Measurements from ENCODE around the gene PKP1.
A peak's percentile ranks its signal among the peaks of the same experiment; 100 is the strongest.

Gene PKP1

GRCh38 chr1:201251411-201251810, 31.9 kb upstream of the PKP1 start:
- Histone ChIP-seq H3K79me1 (ENCODE audit: low read depth, low read length) (no peaks in the 10 kb centered on the region), H2BK15ac (ENCODE audit: low read length) (no peak overlapping the region), H3K36me3 (replicated peaks in 1 of 2; ENCODE audit: control insufficient read depth in 2 of 2, insufficient read depth in 2 of 2, low read length in 2 of 2) (no peaks in the 10 kb centered on the region), H3K27me3 (ENCODE audit: control insufficient read depth in 3 of 3, insufficient read depth in 3 of 3, low read depth in 1 of 3, low read length in 3 of 3) (peaks cover 0 to 28% (median 0%) of the 10 kb centered on the region in 3 experiments), H3K23ac (ENCODE audit: low read depth, low read length, poor library complexity) (no peak overlapping the region), H3K4me3 (ENCODE audit: low read length in 2 of 2) (no peak overlapping the region), H3K4ac (ENCODE audit: low read length) (no peak overlapping the region), H3K9ac (ENCODE audit: low read depth, low read length, poor library complexity) (no peak overlapping the region), H2BK12ac (ENCODE audit: low read length) (no peak overlapping the region), H2AFZ (ENCODE audit: low read length) (no peak overlapping the region), H2BK5ac (ENCODE audit: low read length) (no peak overlapping the region), H3K27ac (replicated peaks; ENCODE audit: low read length) (no peak overlapping the region), H3K14ac (ENCODE audit: low read length) (no peak overlapping the region), H3K4me1 (ENCODE audit: control insufficient read depth in 2 of 2, insufficient read depth in 1 of 2, low read depth in 1 of 2, low read length in 2 of 2) (no peaks in the 10 kb centered on the region), H4K91ac (ENCODE audit: low read depth, low read length, poor library complexity) (no peak overlapping the region), H2AK5ac (ENCODE audit: low read depth, low read length) (peak overlapping the region; percentile 70), H3K4me2 (ENCODE audit: insufficient read depth, low read length, poor library complexity, severe bottlenecking) (no peak overlapping the region), H2BK120ac (ENCODE audit: low read depth, low read length) (no peak overlapping the region), H4K8ac (ENCODE audit: low read depth, low read length) (no peak overlapping the region), H3K18ac (ENCODE audit: low read length) (no peak overlapping the region), H3K9me3 (replicated peaks in 1 of 2; ENCODE audit: control insufficient read depth in 2 of 2, insufficient read depth in 1 of 2, low read depth in 1 of 2, low read length in 2 of 2) (no peaks in the 10 kb centered on the region)
- no peak for DNase-seq (ENCODE audit: low spot score)
- WGBS, 2 donors (ENCODE audit: extremely low coverage in 2 of 2, insufficient read length in 2 of 2, insufficient replicate concordance in 1 of 2) = no CpG with 5 or more reads among the region's 2 CpGs

- H2BK15ac ChIP-seq (ENCODE audit: low read length) = no peak overlapping the region
- H2AFZ ChIP-seq (ENCODE audit: low read length) = no peak overlapping the region
- peak overlapping the region; percentile 85 for H3K18ac ChIP-seq (ENCODE audit: low read length)
- DNase-seq (ENCODE audit: low spot score) = no peak
- H2BK5ac ChIP-seq (ENCODE audit: low read length) = no peak overlapping the region
- no peak overlapping the region for H3K9ac ChIP-seq (ENCODE audit: low read depth, low read length, poor library complexity)
- no peak overlapping the region for H4K91ac ChIP-seq (ENCODE audit: low read depth, low read length, poor library complexity)
- no peak overlapping the region for H3K4me3 ChIP-seq (ENCODE audit: low read length in 2 of 2)
- H2BK120ac ChIP-seq (ENCODE audit: low read depth, low read length) = no peak overlapping the region
- peak overlapping the region; percentile 21 for H3K14ac ChIP-seq (ENCODE audit: low read length)
- peak overlapping the region; percentile 97 for H2BK12ac ChIP-seq (ENCODE audit: low read length)
- no peaks in the 10 kb centered on the region for H3K36me3 ChIP-seq (replicated peaks in 1 of 2; ENCODE audit: control insufficient read depth in 2 of 2, insufficient read depth in 2 of 2, low read length in 2 of 2)
- peak overlapping the region; percentile 70 for H2AK5ac ChIP-seq (ENCODE audit: low read depth, low read length)
- no peak overlapping the region for H3K27ac ChIP-seq (replicated peaks; ENCODE audit: low read length)
- H3K4me2 ChIP-seq (ENCODE audit: insufficient read depth, low read length, poor library complexity, severe bottlenecking) = no peak overlapping the region
- H3K4me1 ChIP-seq (ENCODE audit: control insufficient read depth in 2 of 2, insufficient read depth in 1 of 2, low read depth in 1 of 2, low read length in 2 of 2) = no peaks in the 10 kb centered on the region
- H3K27me3 ChIP-seq (ENCODE audit: control insufficient read depth in 3 of 3, insufficient read depth in 3 of 3, low read depth in 1 of 3, low read length in 3 of 3) = peaks cover 0 to 28% (median 0%) of the 10 kb centered on the region in 3 experiments
- no peaks in the 10 kb centered on the region for H3K9me3 ChIP-seq (replicated peaks in 1 of 2; ENCODE audit: control insufficient read depth in 2 of 2, insufficient read depth in 1 of 2, low read depth in 1 of 2, low read length in 2 of 2)
- H3K79me1 ChIP-seq (ENCODE audit: low read depth, low read length) = no peaks in the 10 kb centered on the region
- no peak overlapping the region for H3K4ac ChIP-seq (ENCODE audit: low read length)
- no CpG with 5 or more reads among the region's 11 CpGs for WGBS, 2 donors (ENCODE audit: extremely low coverage in 2 of 2, insufficient read length in 2 of 2, insufficient replicate concordance in 1 of 2)
- H3K23ac ChIP-seq (ENCODE audit: low read depth, low read length, poor library complexity) = peak overlapping the region; percentile 20
- no peak overlapping the region for H4K8ac ChIP-seq (ENCODE audit: low read depth, low read length)
Observed at GRCh38 chr1:201251851-201252430, 31.4 kb upstream of the PKP1 start.

GRCh38 chr1:201252944-201253371, 30.3 kb upstream of the PKP1 start:
- H2BK15ac ChIP-seq (ENCODE audit: low read length) = no peak overlapping the region
- H2BK12ac ChIP-seq (ENCODE audit: low read length) = no peak overlapping the region
- no peak overlapping the region for H4K8ac ChIP-seq (ENCODE audit: low read depth, low read length)
- H3K14ac ChIP-seq (ENCODE audit: low read length) = no peak overlapping the region
- DNase-seq (ENCODE audit: low spot score) = no peak
- H3K9ac ChIP-seq (ENCODE audit: low read depth, low read length, poor library complexity) = no peak overlapping the region
- H3K27ac ChIP-seq (replicated peaks; ENCODE audit: low read length) = no peak overlapping the region
- H3K4me3 ChIP-seq (ENCODE audit: low read length in 2 of 2) = peak overlapping the region in 1 of 2 donors; percentile 36
- no peak overlapping the region for H2AFZ ChIP-seq (ENCODE audit: low read length)
- peaks cover 0 to 28% (median 0%) of the 10 kb centered on the region in 3 experiments for H3K27me3 ChIP-seq (ENCODE audit: control insufficient read depth in 3 of 3, insufficient read depth in 3 of 3, low read depth in 1 of 3, low read length in 3 of 3)
- H4K91ac ChIP-seq (ENCODE audit: low read depth, low read length, poor library complexity) = no peak overlapping the region
- H3K4me2 ChIP-seq (ENCODE audit: insufficient read depth, low read length, poor library complexity, severe bottlenecking) = no peak overlapping the region
- H3K4me1 ChIP-seq (ENCODE audit: control insufficient read depth in 2 of 2, insufficient read depth in 1 of 2, low read depth in 1 of 2, low read length in 2 of 2) = no peaks in the 10 kb centered on the region
- H3K18ac ChIP-seq (ENCODE audit: low read length) = no peak overlapping the region
- H3K79me1 ChIP-seq (ENCODE audit: low read depth, low read length) = no peaks in the 10 kb centered on the region
- no peaks in the 10 kb centered on the region for H3K36me3 ChIP-seq (replicated peaks in 1 of 2; ENCODE audit: control insufficient read depth in 2 of 2, insufficient read depth in 2 of 2, low read length in 2 of 2)
- H2AK5ac ChIP-seq (ENCODE audit: low read depth, low read length) = no peak overlapping the region
- no peak overlapping the region for H2BK5ac ChIP-seq (ENCODE audit: low read length)
- no peak overlapping the region for H3K23ac ChIP-seq (ENCODE audit: low read depth, low read length, poor library complexity)
- H3K4ac ChIP-seq (ENCODE audit: low read length) = no peak overlapping the region
- WGBS, 2 donors (ENCODE audit: extremely low coverage in 2 of 2, insufficient read length in 2 of 2, insufficient replicate concordance in 1 of 2) = no CpG with 5 or more reads among the region's 6 CpGs
- no peaks in the 10 kb centered on the region for H3K9me3 ChIP-seq (replicated peaks in 1 of 2; ENCODE audit: control insufficient read depth in 2 of 2, insufficient read depth in 1 of 2, low read depth in 1 of 2, low read length in 2 of 2)
- H2BK120ac ChIP-seq (ENCODE audit: low read depth, low read length) = no peak overlapping the region

- no peak overlapping the region for H4K8ac ChIP-seq (ENCODE audit: low read depth, low read length)
- no peak overlapping the region for H3K4me2 ChIP-seq (ENCODE audit: insufficient read depth, low read length, poor library complexity, severe bottlenecking)
- peak overlapping the region; percentile 44 for H3K9ac ChIP-seq (ENCODE audit: low read depth, low read length, poor library complexity)
- WGBS, 2 donors (ENCODE audit: extremely low coverage in 2 of 2, insufficient read length in 2 of 2, insufficient replicate concordance in 1 of 2) = no CpG with 5 or more reads among the region's 10 CpGs
- peak overlapping the region; percentile 99 for H2AK5ac ChIP-seq (ENCODE audit: low read depth, low read length)
- H3K14ac ChIP-seq (ENCODE audit: low read length) = peak overlapping the region; percentile 0
- no peak overlapping the region for H3K4me3 ChIP-seq (ENCODE audit: low read length in 2 of 2)
- H3K27ac ChIP-seq (replicated peaks; ENCODE audit: low read length) = no peak overlapping the region
- H3K27me3 ChIP-seq (ENCODE audit: control insufficient read depth in 3 of 3, insufficient read depth in 3 of 3, low read depth in 1 of 3, low read length in 3 of 3) = peaks cover 0 to 28% (median 0%) of the 10 kb centered on the region in 3 experiments
- peak overlapping the region; percentile 82 for H2BK5ac ChIP-seq (ENCODE audit: low read length)
- no peak for DNase-seq (ENCODE audit: low spot score)
- H3K4me1 ChIP-seq (ENCODE audit: control insufficient read depth in 2 of 2, insufficient read depth in 1 of 2, low read depth in 1 of 2, low read length in 2 of 2) = no peaks in the 10 kb centered on the region
- no peak overlapping the region for H3K23ac ChIP-seq (ENCODE audit: low read depth, low read length, poor library complexity)
- H2AFZ ChIP-seq (ENCODE audit: low read length) = no peak overlapping the region
- H2BK12ac ChIP-seq (ENCODE audit: low read length) = no peak overlapping the region
- no peaks in the 10 kb centered on the region for H3K36me3 ChIP-seq (replicated peaks in 1 of 2; ENCODE audit: control insufficient read depth in 2 of 2, insufficient read depth in 2 of 2, low read length in 2 of 2)
- peak overlapping the region; percentile 73 for H2BK15ac ChIP-seq (ENCODE audit: low read length)
- H3K18ac ChIP-seq (ENCODE audit: low read length) = peak overlapping the region; percentile 64
- no peak overlapping the region for H3K4ac ChIP-seq (ENCODE audit: low read length)
- H3K79me1 ChIP-seq (ENCODE audit: low read depth, low read length) = no peaks in the 10 kb centered on the region
- no peak overlapping the region for H4K91ac ChIP-seq (ENCODE audit: low read depth, low read length, poor library complexity)
- peak overlapping the region; percentile 31 for H2BK120ac ChIP-seq (ENCODE audit: low read depth, low read length)
- H3K9me3 ChIP-seq (replicated peaks in 1 of 2; ENCODE audit: control insufficient read depth in 2 of 2, insufficient read depth in 1 of 2, low read depth in 1 of 2, low read length in 2 of 2) = no peaks in the 10 kb centered on the region
Observed at GRCh38 chr1:201253411-201253810, 29.9 kb upstream of the PKP1 start.
